Measurements from ENCODE around the gene HAUS7.

Gene HAUS7

DNA sequence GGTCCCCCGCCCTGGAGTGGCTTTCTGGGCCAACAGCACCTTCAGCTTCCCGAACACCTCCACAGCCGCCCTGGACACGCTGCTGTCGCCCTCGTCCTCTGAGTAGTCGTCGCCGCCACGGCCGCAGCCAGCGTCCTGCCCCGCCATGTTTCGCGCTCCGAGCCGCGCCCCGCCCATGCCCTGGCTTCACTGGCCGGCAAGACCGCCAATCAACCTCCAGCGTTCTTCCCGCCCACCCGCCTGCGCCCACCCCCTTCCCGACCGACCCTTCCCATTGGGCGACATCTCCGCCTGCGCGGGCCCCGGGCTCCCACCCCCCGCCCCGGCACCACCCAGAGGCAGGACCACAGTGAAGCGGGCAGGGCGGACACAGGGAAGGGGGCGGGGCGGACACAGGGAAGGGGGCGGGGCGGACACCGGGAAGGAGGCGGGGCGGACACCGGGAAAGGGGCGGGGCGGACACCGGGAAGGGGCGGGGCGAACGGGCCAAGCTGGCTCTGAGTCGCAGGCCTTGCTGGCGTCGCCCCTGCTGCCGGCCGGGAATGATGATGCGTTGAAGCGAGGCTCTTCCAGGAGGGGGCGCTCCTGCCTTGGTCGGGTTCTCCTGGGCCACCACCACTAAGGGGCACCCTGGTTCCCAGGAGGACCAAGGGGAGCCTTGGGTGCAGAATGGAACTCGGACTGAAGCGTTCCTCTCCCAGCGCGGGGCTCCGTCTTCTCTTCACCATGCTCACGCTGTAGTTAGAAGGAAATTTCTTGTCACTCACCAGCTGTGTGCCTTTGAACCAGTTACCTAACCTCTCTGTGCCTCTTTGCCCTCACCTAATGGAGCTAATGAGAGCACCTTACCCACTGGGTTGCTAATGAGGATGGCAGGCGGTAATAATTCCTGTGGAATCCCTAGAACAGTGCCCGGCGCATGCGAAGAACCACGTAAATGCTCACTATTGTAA, at the start of gene HAUS7:
HAUS7 (minus strand) TSS at position 166 of the 953 bp plus-strand sequence; CDS start at position 147, 19 bp downstream.
- peak; percentile 69 to 87 for DNase-seq

DNA sequence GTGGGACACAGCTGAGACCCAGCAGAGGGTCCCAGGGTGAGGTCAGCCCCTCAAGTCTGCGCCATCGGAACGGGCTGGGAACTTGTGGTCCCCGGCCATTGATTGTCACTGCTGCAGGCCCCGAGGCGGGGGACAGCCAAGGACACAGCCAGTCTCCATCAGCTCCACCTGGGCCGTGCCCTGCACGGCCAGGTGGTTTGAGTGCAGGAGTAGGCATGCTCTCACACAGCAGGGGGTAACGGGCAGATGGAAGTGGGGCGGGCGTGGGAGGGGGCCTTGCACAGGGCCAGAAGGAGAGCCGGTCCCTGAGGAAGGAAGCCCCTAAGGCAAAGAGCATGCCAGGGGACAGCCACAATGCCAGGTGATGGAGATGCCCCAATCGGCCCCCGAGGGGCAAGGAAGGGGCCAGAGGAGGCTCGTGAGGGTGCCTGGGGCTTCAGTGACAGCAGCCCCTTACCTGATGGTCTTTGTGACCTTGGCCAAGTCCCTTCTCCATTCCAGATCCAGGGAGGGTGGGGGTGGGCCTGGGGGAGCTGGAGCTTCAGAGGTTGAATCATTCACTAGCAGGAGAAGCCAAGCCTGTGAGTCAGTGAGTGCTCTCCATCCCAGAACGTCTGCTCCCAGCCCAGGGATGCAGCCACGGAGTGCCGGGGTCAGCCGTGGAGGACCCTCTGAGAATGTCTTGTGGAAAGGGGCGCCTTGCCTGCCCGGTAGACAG, 49.4 kb upstream of the HAUS7 start:
- no peak for DNase-seq

GRCh38 chrX:153517946-153518834, 47.8 kb upstream of the HAUS7 start:
- no peak for DNase-seq

DNA sequence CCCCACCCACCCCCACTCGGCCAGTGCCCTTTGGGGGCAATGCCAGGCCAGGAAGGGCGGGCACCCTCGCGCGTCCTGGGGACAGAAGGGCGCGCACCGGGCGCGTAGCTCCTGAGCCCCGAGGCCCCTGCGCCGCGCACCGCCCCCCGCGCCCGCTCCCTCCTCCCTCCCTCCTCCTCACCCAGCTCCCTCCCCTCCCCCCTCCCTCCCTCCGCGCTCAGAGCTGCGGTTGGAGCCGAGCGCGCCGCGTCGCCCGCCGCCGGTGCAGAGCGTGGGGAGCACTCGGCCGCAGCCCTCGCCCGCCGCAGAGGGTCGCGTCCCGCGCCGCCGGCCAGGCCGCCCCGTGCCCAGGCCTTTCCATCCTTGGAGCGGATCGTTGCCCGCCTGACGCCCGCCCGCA, 47.0 kb upstream of the HAUS7 start, which contains the start of gene ATP2B3:
ATP2B3 (plus strand) TSS at position 220 of the 400 bp plus-strand sequence. CDS start 18,606 bp downstream, outside the sequence.
- DNase-seq, result no peak

GRCh38 chrX:153516073-153516472, 45.7 kb upstream of the HAUS7 start:
- DNase-seq, result no peak

- no peak for DNase-seq
These were observed 45.1 kb upstream of the HAUS7 start for GRCh38 chrX:153515435-153515834.

- no peak for DNase-seq
These were observed 43.9 kb upstream of the HAUS7 start for GRCh38 chrX:153514259-153514658.

GRCh38 chrX:153513265-153513664, 42.9 kb upstream of the HAUS7 start:
- DNase-seq, result no peak

DNA sequence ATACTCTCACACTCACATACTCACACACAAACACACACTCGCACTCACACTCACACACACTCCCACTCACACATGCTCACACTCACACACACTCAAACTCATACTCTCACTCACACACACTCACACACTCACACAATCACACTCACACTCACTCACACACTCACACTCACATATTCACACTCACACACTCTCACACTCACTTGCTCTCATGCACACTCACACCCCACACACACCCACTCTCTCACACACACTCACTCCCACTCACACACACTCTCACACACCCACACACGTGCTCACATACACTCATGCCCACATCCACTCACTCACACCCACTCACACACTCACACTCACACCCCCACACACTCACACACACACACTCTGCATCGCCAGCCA, 42.1 kb upstream of the HAUS7 start:
- no peak for DNase-seq

DNA sequence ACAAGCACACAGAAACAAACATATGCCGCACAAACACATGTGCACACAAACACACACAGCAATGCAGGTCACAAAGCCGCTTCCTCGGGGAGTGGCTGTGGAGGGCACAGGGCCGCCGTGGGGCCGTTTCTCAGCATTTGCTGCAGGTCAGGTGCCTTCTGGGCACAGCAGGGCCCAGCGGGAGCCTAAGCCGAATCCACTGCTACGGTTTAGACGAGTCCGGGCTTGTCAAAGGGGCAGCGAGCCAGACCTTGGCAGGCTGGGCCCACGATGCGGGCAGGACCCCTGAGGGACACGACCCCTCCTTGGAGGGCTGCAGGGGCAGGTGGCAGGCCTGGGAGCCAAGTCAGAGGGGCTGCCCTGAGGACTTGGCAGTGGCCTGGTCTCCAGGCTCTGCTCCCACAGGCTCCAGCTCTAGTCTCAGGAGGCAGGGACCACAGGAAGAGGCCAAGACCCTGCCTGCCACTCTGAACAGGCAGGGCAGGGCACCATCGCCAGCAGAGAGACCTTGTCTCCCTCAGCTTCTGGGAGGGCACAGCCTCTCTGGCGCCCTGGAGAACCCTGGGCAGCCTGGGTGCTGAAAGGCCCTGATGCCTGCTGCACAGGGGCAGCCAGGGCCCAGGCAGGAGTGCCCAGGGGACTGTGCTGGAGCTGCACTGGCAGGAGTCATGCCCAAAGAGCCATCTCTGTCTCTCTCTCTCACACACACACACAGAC, 41.6 kb upstream of the HAUS7 start:
- DNase-seq, result no peak

DNA sequence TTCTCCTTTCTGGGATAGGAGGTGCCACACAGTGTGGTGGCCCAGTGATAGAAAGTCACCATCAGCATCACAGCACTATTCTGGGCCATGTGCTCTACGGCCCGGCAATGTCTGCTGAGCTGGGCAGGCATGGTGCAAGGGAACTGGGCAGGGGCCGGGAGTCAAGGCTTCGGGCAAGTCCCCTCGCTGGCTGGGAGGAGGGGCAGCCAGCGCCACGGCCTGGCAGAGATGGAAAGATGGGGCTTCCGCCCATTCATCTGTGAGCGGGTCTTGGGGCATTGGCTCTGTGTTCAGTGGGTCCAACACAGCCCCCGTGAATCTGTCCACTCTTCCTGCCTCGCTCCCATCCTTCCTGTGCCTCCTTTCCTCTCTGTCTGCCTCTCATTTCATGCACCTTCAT, 40.0 kb upstream of the HAUS7 start:
- DNase-seq, result no peak

DNA sequence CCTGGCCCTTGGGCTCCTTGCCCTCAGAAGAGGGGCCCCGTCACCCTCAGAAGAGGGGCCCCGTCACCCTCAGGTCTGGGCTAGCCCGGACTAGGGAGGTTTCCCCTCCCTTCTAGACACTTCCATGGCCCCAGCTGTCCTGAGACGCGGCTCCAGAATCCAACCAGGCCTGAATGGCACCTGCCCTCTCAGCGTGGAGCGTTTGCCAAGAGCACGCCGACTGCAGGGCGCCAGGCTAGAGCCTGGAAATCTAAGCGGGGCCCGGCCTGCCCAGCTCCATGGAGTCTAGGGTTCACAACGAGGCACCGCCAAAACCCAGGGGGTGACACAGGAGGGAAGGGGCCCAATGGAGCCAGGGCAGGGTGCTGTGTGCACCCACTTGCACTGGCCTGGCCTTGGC, 39.2 kb upstream of the HAUS7 start:
- no peak for DNase-seq

DNA sequence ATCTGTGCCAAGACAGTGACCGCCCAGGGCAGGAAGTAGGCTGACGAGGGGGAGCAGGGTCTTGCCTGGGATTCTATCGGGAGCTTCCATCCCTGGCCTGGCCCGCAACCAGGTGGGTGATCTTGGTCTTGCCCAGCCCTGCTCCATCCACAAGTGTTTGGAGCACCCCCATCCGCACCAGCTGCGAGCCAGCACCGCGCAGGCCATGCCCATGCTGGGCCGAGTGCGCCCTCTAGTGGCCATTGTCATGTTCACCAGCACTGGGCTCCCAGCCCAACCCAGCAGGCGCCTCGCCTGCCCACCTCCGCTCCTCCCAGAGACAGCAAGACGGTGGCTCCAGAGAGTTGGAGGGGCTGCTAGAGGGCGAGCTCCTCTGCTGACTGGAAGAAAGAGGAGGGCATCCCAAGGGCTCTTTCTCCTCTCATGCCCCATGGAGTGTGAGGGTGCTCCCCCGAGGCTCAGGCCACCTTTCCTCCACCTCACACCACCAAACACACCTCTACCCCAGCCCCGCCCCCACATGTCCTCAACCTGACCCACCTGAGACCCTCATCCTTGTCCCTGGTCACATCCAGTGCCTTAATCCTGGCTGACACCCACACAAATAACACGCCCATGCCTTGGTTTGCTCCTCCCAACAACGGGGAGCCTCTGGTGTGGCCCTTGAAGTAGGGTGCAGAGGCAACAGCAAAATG, 37.3 kb upstream of the HAUS7 start:
- DNase-seq, result peak; percentile 51 to 65

- DNase-seq, result no peak
These were observed 35.0 kb upstream of the HAUS7 start for GRCh38 chrX:153505361-153505760.

GRCh38 chrX:153504445-153505016, 34.2 kb upstream of the HAUS7 start:
- no peak for DNase-seq

- no peak for DNase-seq
These were observed 32.4 kb upstream of the HAUS7 start for GRCh38 chrX:153502796-153503195.

DNA sequence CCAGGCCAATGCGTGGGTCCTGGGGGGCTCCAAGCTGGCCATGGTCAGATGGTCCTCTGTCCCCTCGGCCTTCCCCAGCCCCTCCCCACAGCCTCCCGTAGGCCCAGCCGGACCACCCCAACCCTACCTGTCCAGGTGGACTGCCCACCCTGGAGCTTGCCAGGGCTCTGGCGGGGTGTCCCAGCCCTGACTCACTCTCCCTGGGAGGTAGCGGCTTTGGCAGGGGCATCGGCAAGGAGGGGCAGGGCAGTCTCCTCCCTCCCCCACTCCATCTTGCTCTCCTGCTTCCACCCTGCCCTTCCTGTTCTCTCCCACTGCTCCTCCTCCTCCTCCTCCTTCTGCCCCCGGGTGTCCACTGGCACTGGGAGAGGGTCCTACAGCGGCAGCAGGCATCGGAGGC, 31.8 kb upstream of the HAUS7 start:
- DNase-seq, result no peak

- DNase-seq, result peak in 1 of 2 donors; percentile 9
These were observed 31.2 kb upstream of the HAUS7 start for GRCh38 chrX:153501530-153501929.

DNA sequence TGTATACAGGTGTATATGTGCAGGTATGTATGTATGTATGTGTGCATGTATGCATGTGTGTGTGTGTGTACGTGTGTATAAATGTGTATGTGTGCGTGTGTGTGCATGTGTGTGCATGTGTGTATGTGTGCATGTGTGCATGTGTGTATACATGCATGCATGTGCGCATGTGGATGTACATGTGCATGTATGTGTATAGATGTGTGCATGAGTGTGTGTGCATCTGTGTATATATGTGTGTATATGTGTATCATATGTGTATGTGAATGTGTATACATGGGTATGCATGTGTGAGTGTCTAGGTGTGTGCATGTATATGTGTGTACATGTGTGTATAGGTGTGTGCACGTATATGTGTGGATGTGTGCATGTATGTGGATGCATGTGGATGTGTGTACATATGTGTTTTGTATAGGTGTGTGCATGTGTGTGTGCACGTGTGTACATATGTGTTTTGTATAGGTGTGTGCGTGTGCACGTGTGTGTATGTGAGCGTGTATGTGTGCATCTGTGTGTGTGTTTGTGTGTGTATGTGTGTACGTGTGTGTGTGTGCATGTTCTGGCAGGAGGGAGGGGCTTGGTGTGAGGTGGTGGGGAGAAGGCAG, 30.4 kb upstream of the HAUS7 start:
- DNase-seq, result no peak

- peak; percentile 35 to 61 for DNase-seq
These were observed 29.5 kb upstream of the HAUS7 start for GRCh38 chrX:153499876-153500275.

GRCh38 chrX:153499341-153499740, 29.0 kb upstream of the HAUS7 start:
- no peak for DNase-seq
